Hepatocyte (in vitro differentiated cells): ENCODE data around the gene TMEM63A. TPM values are rescaled to one million over a fixed set of nuclear protein-coding genes. Genes with fewer than 3 reads are reported as not detected.

Experiments used
- DNase-seq: peaks from one replicate; pipeline ENCODE4 v3.0.0-alpha.2; 2016; ENCODE audit warnings: low spot score
- H2AFZ ChIP-seq: fragments of 200-600 bp; sonication (generic); 2 replicates; pipeline ENCODE4 v1.6.0; 2016; ENCODE audit warnings: antibody characterized with exemption, mild to moderate bottlenecking
- H3K27ac ChIP-seq: fragments of 200-600 bp; sonication (generic); 2 replicates; pipeline ENCODE4 v1.5.1; 2016; ENCODE audit warnings: mild to moderate bottlenecking
- H3K27me3 ChIP-seq: fragments of 200-600 bp; sonication (generic); 2 replicates; pipeline ENCODE4 v1.6.1; 2016
- H3K36me3 ChIP-seq: fragments of 200-600 bp; sonication (generic); replicated peaks from 2 replicates; pipeline ENCODE4 v1.5.1; 2016; ENCODE audit warnings: low read depth; ENCODE audit not compliant: insufficient read depth
- H3K4me1 ChIP-seq: fragments of 200-600 bp; sonication (generic); 2 replicates; pipeline ENCODE4 v1.5.1; 2016; ENCODE audit warnings: mild to moderate bottlenecking, moderate library complexity; ENCODE audit not compliant: insufficient read depth
- H3K4me2 ChIP-seq: fragments of 200-600 bp; sonication (generic); 2 replicates; pipeline ENCODE4 v1.6.0; 2016
- H3K4me3 ChIP-seq: fragments of 200-600 bp; sonication (generic); 2 replicates; pipeline ENCODE4 v1.5.1; 2016; ENCODE audit warnings: mild to moderate bottlenecking
- H3K79me2 ChIP-seq: fragments of 200-600 bp; sonication (generic); 2 replicates; pipeline ENCODE4 v1.6.0; 2017; ENCODE audit warnings: mild to moderate bottlenecking
- H3K9me2 ChIP-seq: fragments of 200-600 bp; sonication (generic); replicated peaks from 2 replicates; pipeline ENCODE4 v1.6.0; 2017; ENCODE audit warnings: mild to moderate bottlenecking; ENCODE audit not compliant: insufficient read depth
- H3K9me3 ChIP-seq: fragments of 200-600 bp; sonication (generic); 2 replicates; pipeline ENCODE4 v1.5.1; 2016; ENCODE audit warnings: low read depth, mild to moderate bottlenecking
- H4K20me1 ChIP-seq: fragments of 200-600 bp; sonication (generic); 2 replicates; pipeline ENCODE4 v1.6.0; 2016; ENCODE audit warnings: mild to moderate bottlenecking; ENCODE audit not compliant: insufficient read depth, poor library complexity, severe bottlenecking
- EZH2 ChIP-seq: fragments of 200-600 bp; sonication (generic); IDR thresholded peaks from 2 replicates; pipeline ENCODE4 v1.6.1; 2016; ENCODE audit warnings: antibody characterized with exemption, mild to moderate bottlenecking, borderline replicate concordance
- EZH2phosphoT487 ChIP-seq: fragments of 200-600 bp; sonication (generic); IDR thresholded peaks from one replicate; pipeline ENCODE4 v1.6.1; 2018; ENCODE audit warnings: antibody characterized with exemption, mild to moderate bottlenecking, low read depth, moderate library complexity; ENCODE audit not compliant: unreplicated experiment, severe bottlenecking
- WGBS: methylation state at CpG from one replicate; pipeline ENCODE4 v1.1.6; 2016; ENCODE audit warnings: low lambda C conversion rate; ENCODE audit errors: missing lambda C conversion rate; 5-methylcytosine and 5-hydroxymethylcytosine counted together
- polyA plus RNA-seq: library from polyadenylated mRNA; unstranded; fragments of >200 nt; fragmentation: Nextera tagmentation; extraction: Ambion mirVana; gene quantifications from 2 replicates; pipeline ENCODE4 v1.2.1, GENCODE V29; 2016
- total RNA-seq: library from RNA; depleted of rRNA; stranded (reverse); fragments of >200 nt; gene quantifications from 2 replicates; pipeline ENCODE4 v1.2.3, GENCODE V29; 2014
- TF ChIP-seq, protein P1 (sequence below): fragments of 200-600 bp; sonication (generic); IDR thresholded peaks from 2 replicates; pipeline ENCODE4 v1.5.1; 2016; ENCODE audit warnings: antibody characterized with exemption, mild to moderate bottlenecking; ENCODE audit not compliant: poor library complexity

TMEM63A gene
- total and polyA plus RNA-seq, 2 experiments from 2014 or later = 38.8 to 47.5 TPM

DNA sequence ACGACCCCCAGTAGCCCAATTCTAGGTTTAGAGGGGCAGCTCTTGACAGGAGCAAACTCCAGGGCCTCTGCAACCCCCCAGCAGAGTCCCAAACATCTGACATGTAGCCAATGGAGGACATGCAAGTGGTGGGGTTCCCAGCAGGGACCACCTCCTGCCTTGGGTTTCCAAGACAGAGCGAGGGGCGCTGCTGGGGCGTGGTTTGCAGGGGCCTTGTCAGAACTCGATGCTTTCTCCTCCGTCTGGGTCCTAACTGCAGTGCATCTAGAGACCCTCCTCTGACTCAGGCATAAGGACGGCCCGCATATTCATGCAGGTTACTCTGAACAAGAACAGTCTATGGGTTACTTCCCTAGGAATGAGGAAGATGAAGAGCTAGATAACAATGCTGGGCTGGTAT lies 55.1 kb downstream of the TMEM63A start:
- WGBS = 93% methylated on average over 8 of the region's 8 CpGs
- Histone ChIP-seq H3K4me2 (no peak overlapping the region), H3K4me1 (peaks cover 19% of the 10 kb centered on the region), H3K27ac (no peak overlapping the region), H3K9me3 (no peaks in the 10 kb centered on the region), H4K20me1 (no peaks in the 10 kb centered on the region), H3K36me3 (no peaks in the 10 kb centered on the region), H3K27me3 (no peaks in the 10 kb centered on the region), H3K79me2 (peaks cover 12% of the 10 kb centered on the region), H2AFZ (no peak overlapping the region), H3K4me3 (no peak overlapping the region), H3K9me2 (no peaks in the 10 kb centered on the region)
- TF ChIP-seq EZH2phosphoT487 (no peak), EZH2 (no peak)
- TF ChIP-seq, protein P1, sequence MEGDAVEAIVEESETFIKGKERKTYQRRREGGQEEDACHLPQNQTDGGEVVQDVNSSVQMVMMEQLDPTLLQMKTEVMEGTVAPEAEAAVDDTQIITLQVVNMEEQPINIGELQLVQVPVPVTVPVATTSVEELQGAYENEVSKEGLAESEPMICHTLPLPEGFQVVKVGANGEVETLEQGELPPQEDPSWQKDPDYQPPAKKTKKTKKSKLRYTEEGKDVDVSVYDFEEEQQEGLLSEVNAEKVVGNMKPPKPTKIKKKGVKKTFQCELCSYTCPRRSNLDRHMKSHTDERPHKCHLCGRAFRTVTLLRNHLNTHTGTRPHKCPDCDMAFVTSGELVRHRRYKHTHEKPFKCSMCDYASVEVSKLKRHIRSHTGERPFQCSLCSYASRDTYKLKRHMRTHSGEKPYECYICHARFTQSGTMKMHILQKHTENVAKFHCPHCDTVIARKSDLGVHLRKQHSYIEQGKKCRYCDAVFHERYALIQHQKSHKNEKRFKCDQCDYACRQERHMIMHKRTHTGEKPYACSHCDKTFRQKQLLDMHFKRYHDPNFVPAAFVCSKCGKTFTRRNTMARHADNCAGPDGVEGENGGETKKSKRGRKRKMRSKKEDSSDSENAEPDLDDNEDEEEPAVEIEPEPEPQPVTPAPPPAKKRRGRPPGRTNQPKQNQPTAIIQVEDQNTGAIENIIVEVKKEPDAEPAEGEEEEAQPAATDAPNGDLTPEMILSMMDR = no peak
- no peak for DNase-seq

DNA sequence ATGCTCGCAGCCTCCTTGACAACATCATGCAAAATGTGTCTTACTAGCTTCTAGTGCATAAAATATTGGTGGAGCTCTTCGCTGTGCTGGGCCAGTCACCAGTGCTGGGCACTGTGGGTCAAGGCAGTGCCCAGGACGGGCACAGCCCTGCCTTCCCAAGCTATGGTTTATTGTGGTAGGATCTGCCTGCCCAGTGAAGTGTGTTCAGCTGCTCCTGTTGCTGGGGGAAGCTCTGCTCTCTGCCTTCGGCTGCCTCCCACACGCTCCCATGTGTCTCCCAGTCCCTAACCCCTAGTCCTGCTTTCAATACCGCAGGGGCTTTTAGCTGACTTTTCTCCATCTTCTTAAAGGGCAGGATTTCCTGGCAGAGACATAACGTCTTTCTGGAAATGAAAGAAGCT lies 56.6 kb downstream of the TMEM63A start:
- no peak for DNase-seq
- Histone ChIP-seq H3K79me2 (peaks cover 12% of the 10 kb centered on the region), H3K36me3 (no peaks in the 10 kb centered on the region), H3K27me3 (no peaks in the 10 kb centered on the region), H3K4me2 (peak overlapping the region; percentile 66), H3K4me1 (peaks cover 19% of the 10 kb centered on the region), H4K20me1 (no peaks in the 10 kb centered on the region), H2AFZ (no peak overlapping the region), H3K4me3 (no peak overlapping the region), H3K27ac (peak overlapping the region; percentile 33), H3K9me3 (no peaks in the 10 kb centered on the region), H3K9me2 (no peaks in the 10 kb centered on the region)
- 79% methylated on average over 7 of the region's 7 CpGs for WGBS
- TF ChIP-seq EZH2 = no peak
- TF ChIP-seq, protein P1 = no peak
- TF ChIP-seq EZH2phosphoT487 = no peak

DNA sequence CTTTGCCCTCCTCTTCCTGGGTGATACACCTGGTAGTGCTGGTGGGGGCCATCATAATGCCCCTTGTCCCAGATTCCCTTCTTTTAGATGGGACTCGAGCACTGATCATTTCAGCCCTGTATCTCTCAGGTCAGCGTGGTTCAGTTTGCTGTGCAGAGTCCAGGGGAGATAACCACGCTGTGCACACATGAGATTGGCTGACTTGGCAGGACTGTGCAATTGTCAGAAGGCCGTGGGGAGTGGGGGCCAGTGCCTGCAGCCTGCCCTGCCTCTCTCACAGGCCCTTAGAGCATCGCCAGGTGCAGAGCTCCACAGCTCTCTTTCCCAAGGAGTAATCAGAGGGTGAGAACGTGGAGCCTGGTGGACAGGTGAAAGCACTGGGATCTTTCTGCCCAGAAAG lies 57.1 kb downstream of the TMEM63A start:
- DNase-seq = peak; percentile 55
- H3K27me3 ChIP-seq = no peaks in the 10 kb centered on the region
- H3K4me1 ChIP-seq = peaks cover 19% of the 10 kb centered on the region
- peaks cover 15% of the 10 kb centered on the region for H3K79me2 ChIP-seq
- H3K9me2 ChIP-seq = no peaks in the 10 kb centered on the region
- peak overlapping the region; percentile 66 for H3K4me2 ChIP-seq
- no peaks in the 10 kb centered on the region for H3K9me3 ChIP-seq
- no peak overlapping the region for H3K4me3 ChIP-seq
- H2AFZ ChIP-seq = no peak overlapping the region
- no peaks in the 10 kb centered on the region for H3K36me3 ChIP-seq
- WGBS = 68% methylated on average over 6 of the region's 6 CpGs
- H3K27ac ChIP-seq = no peak overlapping the region
- TF ChIP-seq, protein P1 = no peak
- TF ChIP-seq EZH2 = no peak
- TF ChIP-seq EZH2phosphoT487 = no peak
- H4K20me1 ChIP-seq = no peaks in the 10 kb centered on the region

DNA sequence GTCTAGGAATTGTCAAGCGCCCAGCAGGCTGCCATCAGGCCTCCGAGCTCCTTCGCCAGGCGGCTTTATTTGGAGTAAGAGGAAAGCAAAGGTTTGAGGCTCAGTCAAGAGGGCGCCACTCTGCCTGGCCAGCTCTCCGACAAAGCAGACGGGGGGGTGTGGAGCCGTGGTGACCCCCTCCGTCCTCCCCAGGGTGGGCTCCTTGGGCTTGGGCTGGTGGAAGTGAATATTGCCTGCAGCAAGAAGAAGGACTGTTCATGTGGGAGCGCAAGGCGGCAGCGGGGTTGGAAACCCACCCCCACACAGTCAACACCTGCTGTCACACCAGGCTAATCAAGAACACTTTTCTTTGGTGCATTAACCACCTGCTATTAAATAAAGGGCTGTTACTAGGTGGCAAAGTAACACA lies 57.6 kb downstream of the TMEM63A start:
- Histone ChIP-seq H3K4me1 (peaks cover 19% of the 10 kb centered on the region), H3K4me3 (no peak overlapping the region), H3K4me2 (peak overlapping the region; percentile 66), H3K9me3 (no peaks in the 10 kb centered on the region), H3K27ac (no peak overlapping the region), H3K27me3 (no peaks in the 10 kb centered on the region), H3K36me3 (no peaks in the 10 kb centered on the region), H3K9me2 (no peaks in the 10 kb centered on the region), H2AFZ (no peak overlapping the region), H4K20me1 (no peaks in the 10 kb centered on the region), H3K79me2 (peaks cover 18% of the 10 kb centered on the region)
- 78% methylated on average over 12 of the region's 12 CpGs for WGBS
- DNase-seq = no peak
- TF ChIP-seq, protein P1 = no peak
